Measurements from ENCODE around the gene CIITA.

- TF ChIP-seq CTCF (IDR thresholded peaks at IDR 0.05; ENCODE audit: low read length) (no peak), EZH2 (IDR thresholded peaks at IDR 0.05; ENCODE audit: borderline replicate concordance, low read length) (no peak)
Observed at GRCh38 chr16:10937068-10937859, 60.3 kb downstream of the CIITA start.
